ENCODE data around the gene RPLP1. TPM values are rescaled to one million over a fixed set of nuclear protein-coding genes. Genes with fewer than 3 reads are reported as not detected.

RPLP1 gene
- total RNA-seq, 6 experiments from 2014 or later = 1,302 to 1,622 (median 1,423) TPM

DNA sequence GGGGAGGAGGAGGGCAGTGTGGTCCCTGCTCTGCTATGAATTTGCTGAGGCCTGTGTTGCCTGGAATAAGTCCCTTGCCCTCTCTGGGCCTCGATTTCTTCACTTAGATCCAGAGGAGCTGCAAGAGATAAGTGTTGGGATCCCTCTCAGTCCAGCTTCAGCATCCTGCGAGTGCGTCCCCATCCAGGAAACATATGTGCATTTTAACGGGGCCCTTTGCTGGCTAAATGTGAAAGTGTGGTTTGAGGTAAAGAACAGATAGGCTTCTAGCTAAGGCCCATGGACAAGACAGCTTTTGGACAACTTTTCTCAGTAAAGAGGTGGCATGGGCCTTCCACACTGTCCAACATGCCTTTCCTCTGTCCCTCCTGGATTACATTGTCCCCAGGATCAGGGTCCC lies 26.5 kb downstream of the RPLP1 start:
- Mint-ChIP-seq H3K27ac (no peak overlapping the region), H3K9me3 (peaks cover 9% of the 10 kb centered on the region), H3K4me3 (no peak overlapping the region), H3K36me3 (ENCODE audit: low read depth) (peaks cover 6% of the 10 kb centered on the region), H3K4me1 (ENCODE audit: low read depth) (peaks cover 15% of the 10 kb centered on the region), H3K27me3 (ENCODE audit: insufficient read depth) (peaks cover 9% of the 10 kb centered on the region)
- TF ChIP-seq, protein P1, sequence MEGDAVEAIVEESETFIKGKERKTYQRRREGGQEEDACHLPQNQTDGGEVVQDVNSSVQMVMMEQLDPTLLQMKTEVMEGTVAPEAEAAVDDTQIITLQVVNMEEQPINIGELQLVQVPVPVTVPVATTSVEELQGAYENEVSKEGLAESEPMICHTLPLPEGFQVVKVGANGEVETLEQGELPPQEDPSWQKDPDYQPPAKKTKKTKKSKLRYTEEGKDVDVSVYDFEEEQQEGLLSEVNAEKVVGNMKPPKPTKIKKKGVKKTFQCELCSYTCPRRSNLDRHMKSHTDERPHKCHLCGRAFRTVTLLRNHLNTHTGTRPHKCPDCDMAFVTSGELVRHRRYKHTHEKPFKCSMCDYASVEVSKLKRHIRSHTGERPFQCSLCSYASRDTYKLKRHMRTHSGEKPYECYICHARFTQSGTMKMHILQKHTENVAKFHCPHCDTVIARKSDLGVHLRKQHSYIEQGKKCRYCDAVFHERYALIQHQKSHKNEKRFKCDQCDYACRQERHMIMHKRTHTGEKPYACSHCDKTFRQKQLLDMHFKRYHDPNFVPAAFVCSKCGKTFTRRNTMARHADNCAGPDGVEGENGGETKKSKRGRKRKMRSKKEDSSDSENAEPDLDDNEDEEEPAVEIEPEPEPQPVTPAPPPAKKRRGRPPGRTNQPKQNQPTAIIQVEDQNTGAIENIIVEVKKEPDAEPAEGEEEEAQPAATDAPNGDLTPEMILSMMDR (IDR thresholded peaks at IDR 0.05) = no peak
- DNase-seq = no peak

DNA sequence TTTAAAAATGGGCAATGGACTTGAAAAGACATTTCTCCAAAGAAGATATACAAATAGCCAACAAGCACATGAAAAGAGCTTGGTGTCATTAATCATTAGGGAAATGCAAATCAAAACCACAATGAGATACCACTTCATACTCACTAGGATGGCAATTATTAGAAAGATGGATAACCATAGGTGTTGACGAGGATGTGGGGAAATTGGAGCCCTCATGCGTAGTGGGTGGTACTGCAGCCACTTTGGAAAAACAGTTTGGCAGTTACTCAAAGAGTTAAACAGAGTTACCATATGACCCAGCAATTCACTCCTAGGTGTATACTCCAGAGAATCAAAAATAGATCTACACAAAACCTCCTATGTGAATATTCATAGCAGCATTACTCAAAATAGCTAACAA lies 27.4 kb downstream of the RPLP1 start:
- H3K4me1 Mint-ChIP-seq (ENCODE audit: low read depth) = peaks cover 6% of the 10 kb centered on the region
- H3K4me3 Mint-ChIP-seq = no peak overlapping the region
- peaks cover 9% of the 10 kb centered on the region for H3K9me3 Mint-ChIP-seq
- no peak for DNase-seq
- H3K27me3 Mint-ChIP-seq (ENCODE audit: insufficient read depth) = peaks cover 17% of the 10 kb centered on the region
- peaks cover 6% of the 10 kb centered on the region for H3K36me3 Mint-ChIP-seq (ENCODE audit: low read depth)
- TF ChIP-seq, protein P1 (IDR thresholded peaks at IDR 0.05) = no peak
- H3K27ac Mint-ChIP-seq = no peak overlapping the region

DNA sequence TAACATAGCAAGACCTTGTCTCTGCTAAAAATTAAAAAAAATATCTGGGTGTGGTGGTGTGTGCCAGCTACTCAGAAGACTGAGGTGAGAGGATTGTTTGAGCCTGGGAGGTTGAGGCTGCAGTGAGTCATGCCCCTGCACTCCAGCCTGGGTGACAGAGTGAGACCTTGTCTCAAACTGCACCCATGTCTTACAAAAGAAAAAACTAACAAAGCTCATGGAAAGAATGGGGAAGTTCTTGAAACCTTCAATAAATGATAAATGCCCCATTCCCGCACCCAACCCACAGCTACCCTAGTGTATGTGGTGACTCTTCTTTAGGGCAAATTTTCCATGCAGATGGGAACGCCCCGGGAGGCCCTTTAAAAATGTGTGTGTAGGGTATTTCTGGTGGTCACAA lies 28.3 kb downstream of the RPLP1 start:
- H3K27ac Mint-ChIP-seq = no peak overlapping the region
- TF ChIP-seq, protein P1 (IDR thresholded peaks at IDR 0.05) = no peak
- H3K4me1 Mint-ChIP-seq (ENCODE audit: low read depth) = no peaks in the 10 kb centered on the region
- peaks cover 9% of the 10 kb centered on the region for H3K9me3 Mint-ChIP-seq
- H3K4me3 Mint-ChIP-seq = no peak overlapping the region
- H3K27me3 Mint-ChIP-seq (ENCODE audit: insufficient read depth) = peaks cover 18% of the 10 kb centered on the region
- DNase-seq = no peak
- peaks cover 6% of the 10 kb centered on the region for H3K36me3 Mint-ChIP-seq (ENCODE audit: low read depth)

DNA sequence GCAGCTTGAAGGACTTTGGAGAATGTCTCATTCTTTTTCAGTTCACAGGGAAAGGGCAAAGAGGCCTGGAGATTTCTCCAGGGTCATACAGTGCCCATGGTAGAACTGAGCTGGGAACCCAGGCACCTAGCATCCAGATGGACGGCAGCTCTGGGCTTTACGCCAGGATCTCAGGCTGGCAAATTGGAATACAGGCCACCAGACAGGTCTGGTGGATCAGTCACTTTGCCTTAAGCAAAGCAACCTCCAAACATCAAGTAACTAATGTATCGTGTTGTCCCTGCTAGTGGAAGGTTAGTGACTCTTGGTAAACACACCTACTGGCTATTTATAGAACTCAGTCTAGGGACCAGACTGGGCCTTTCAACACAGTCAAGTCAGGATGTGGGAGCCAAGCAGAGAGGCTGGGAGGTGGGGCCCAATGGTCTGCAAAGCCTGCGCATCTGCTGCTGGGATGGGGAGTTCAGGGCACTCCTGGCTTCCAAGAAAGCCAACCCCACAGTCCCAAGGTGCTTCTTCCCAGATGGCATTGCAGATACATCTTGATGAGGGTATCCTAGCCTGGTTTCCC lies 30.2 kb downstream of the RPLP1 start:
- no peak overlapping the region for H3K27ac Mint-ChIP-seq
- no peak overlapping the region for H3K4me3 Mint-ChIP-seq
- H3K27me3 Mint-ChIP-seq (ENCODE audit: insufficient read depth) = peaks cover 18% of the 10 kb centered on the region
- no peaks in the 10 kb centered on the region for H3K4me1 Mint-ChIP-seq (ENCODE audit: low read depth)
- DNase-seq = no peak
- TF ChIP-seq, protein P1 (IDR thresholded peaks at IDR 0.05) = no peak
- peaks cover 6% of the 10 kb centered on the region for H3K36me3 Mint-ChIP-seq (ENCODE audit: low read depth)
- H3K9me3 Mint-ChIP-seq = peaks cover 9% of the 10 kb centered on the region

DNA sequence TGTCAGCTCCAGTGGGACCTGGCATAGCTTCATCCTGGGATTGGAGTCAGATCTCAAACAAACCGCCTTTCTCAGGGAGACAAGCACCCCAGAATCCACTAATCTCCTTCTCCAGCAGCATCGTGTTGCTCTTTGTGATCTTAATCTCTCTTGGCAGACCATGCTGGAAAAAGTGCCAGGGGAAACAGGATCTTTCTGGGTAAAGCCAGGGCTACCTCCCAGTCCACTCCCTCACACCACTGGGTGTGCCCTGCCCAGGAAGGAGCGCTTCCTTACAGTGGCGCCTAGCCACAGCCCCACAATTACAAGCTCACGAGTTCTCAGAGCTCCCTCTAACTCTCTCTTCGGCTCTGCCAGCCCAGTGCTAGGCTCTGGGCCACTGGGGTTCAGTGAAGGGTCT lies 32.2 kb downstream of the RPLP1 start:
- no peak for DNase-seq
- H3K36me3 Mint-ChIP-seq (ENCODE audit: low read depth) = peaks cover under 1% of the 10 kb centered on the region; the same call in 1 of the 2 replicates
- no peaks in the 10 kb centered on the region for H3K4me1 Mint-ChIP-seq (ENCODE audit: low read depth)
- H3K27ac Mint-ChIP-seq = no peak overlapping the region
- TF ChIP-seq, protein P1 (IDR thresholded peaks at IDR 0.05) = no peak
- no peak overlapping the region for H3K4me3 Mint-ChIP-seq
- H3K9me3 Mint-ChIP-seq = peaks cover 3% of the 10 kb centered on the region; the same call in 1 of the 2 replicates
- peaks cover 23% of the 10 kb centered on the region for H3K27me3 Mint-ChIP-seq (ENCODE audit: insufficient read depth)
